K562 (cell line): ENCODE results near the gene PCBP4. TPM values are rescaled to one million over a fixed set of nuclear protein-coding genes. Genes with fewer than 3 reads are reported as not detected.

Experiments
- ATAC-seq: fragments of 200-7000 bp; cut with Tn5 transposase; 3 replicates; pipeline ENCODE4 v1.9.1; 2020; ENCODE audit warnings: moderate library complexity
- BruUV-seq: library from RNA; stranded (reverse); fragments of 400-500 nt; replicated peaks from 2 replicates; lab custom pipeline; 2021; lab: Mats Ljungman, UMichigan
- CTCF ChIA-PET: fragments of 300-600 bp; formaldehyde crosslinking; extraction: SDS; loops from one replicate; lab custom pipeline; 2021; ENCODE audit warnings: low intra/inter-chr PET ratio; lab: Yijun Ruan, JAX
- POLR2A ChIA-PET: fragments of 300-600, 350-650 bp; sonication (Branson Sonifier 250); formaldehyde crosslinking; extraction: SDS; loops from one replicate; lab custom pipeline; 2021; ENCODE audit warnings: antibody characterized with exemption, inconsistent platforms; lab: Yijun Ruan, JAX
- DNase-seq, 4 experiments: peaks; one replicate each; pipeline versions ENCODE4 v3.0.0 to v3.0.0-alpha.2; 2011 to 2018; ENCODE audit warnings: low spot score in 3 of 4, mixed read lengths in 3 of 4; ENCODE audit errors: extremely low read depth in 1 of 4
- FAIRE-seq: peaks from 2 replicates; lab custom pipeline; 2011; peaks lifted over from hg19 to GRCh38; lab: Jason Lieb, UNC
- H2AFZ ChIP-seq: 2 replicates; pipeline ENCODE4 v1.6.0; 2011; ENCODE audit warnings: low read depth, low read length, control low read depth, inconsistent platforms
- H3K27ac ChIP-seq: fragments of 200-600 bp; 3 replicates; pipeline ENCODE4 v1.8.0; 2011; ENCODE audit warnings: low read depth, mild to moderate bottlenecking, control low read depth, inconsistent platforms, low read length, moderate library complexity, mixed read lengths; ENCODE audit errors: extremely low read depth
- H3K27me3 ChIP-seq, 2 experiments: fragments of 300-600 bp in 1 of 2; 2 replicates in 1 of 2; 3 replicates in 1 of 2; pipeline versions ENCODE4 v1.6.0 to v1.8.0; 2011; ENCODE audit warnings: inconsistent platforms in 2 of 2, low read length in 2 of 2, mild to moderate bottlenecking in 1 of 2, mixed read lengths in 1 of 2, moderate library complexity in 1 of 2; ENCODE audit not compliant: control insufficient read depth in 2 of 2, insufficient read depth in 2 of 2
- H3K36me3 ChIP-seq: fragments of 300-600 bp; 3 replicates; pipeline ENCODE4 v1.8.0; 2011; ENCODE audit warnings: mild to moderate bottlenecking, low read length, inconsistent platforms; ENCODE audit not compliant: control insufficient read depth, insufficient read depth
- H3K4me1 ChIP-seq, 2 experiments: fragments of 200-600 bp in 1 of 2; replicated peaks in 1 of 2; 2 replicates in 1 of 2; 3 replicates in 1 of 2; pipeline versions ENCODE4 v1.5.1 to v1.8.0; 2011; ENCODE audit warnings: inconsistent platforms in 2 of 2, low read length in 2 of 2, mild to moderate bottlenecking in 1 of 2, mixed read lengths in 1 of 2, moderate library complexity in 1 of 2; ENCODE audit not compliant: control insufficient read depth in 2 of 2, insufficient read depth in 2 of 2
- H3K4me2 ChIP-seq: 2 replicates; pipeline ENCODE4 v1.6.1; 2011; ENCODE audit warnings: low read length, control low read depth, inconsistent platforms, mixed read lengths; ENCODE audit not compliant: insufficient read depth
- H3K4me3 ChIP-seq: fragments of 200-600 bp; sonication (generic), shearing (Covaris generic); 2 replicates; pipeline ENCODE4 v1.5.1; 2016; ENCODE audit warnings: control low read depth, inconsistent platforms
- H3K79me2 ChIP-seq: fragments of 200-600 bp; 3 replicates; pipeline ENCODE4 v1.8.0; 2011; ENCODE audit warnings: low read length, inconsistent platforms; ENCODE audit not compliant: control insufficient read depth, insufficient read depth
- H3K9ac ChIP-seq, 2 experiments: 2 replicates each; pipeline versions ENCODE4 v1.6.0 to v1.6.1; 2011; ENCODE audit warnings: low read depth in 2 of 2, low read length in 2 of 2, control low read depth in 1 of 2, inconsistent platforms in 1 of 2, mild to moderate bottlenecking in 1 of 2, mixed read lengths in 1 of 2; ENCODE audit not compliant: insufficient read depth in 1 of 2
- H3K9me1 ChIP-seq: one replicate; pipeline ENCODE4 v1.6.0; 2011; ENCODE audit warnings: inconsistent platforms, mild to moderate bottlenecking, low read length, moderate library complexity; ENCODE audit not compliant: control insufficient read depth, insufficient read depth
- H3K9me3 ChIP-seq: replicated peaks from 2 replicates; pipeline ENCODE4 v1.5.1; 2011; ENCODE audit warnings: low read depth, low read length, inconsistent platforms; ENCODE audit not compliant: control insufficient read depth, insufficient read depth
- H4K20me1 ChIP-seq: replicated peaks from 2 replicates; pipeline ENCODE4 v1.6.1; 2011; ENCODE audit warnings: low read length, inconsistent platforms, mixed read lengths; ENCODE audit not compliant: control insufficient read depth, insufficient read depth
- TAL1 ChIP-seq: fragments of 450-650 bp; IDR thresholded peaks from 2 replicates; pipeline ENCODE4 v1.6.1; 2016; ENCODE audit warnings: mild to moderate bottlenecking
- ZFP36 ChIP-seq: fragments of 150-350 bp; IDR thresholded peaks from 2 replicates; pipeline ENCODE4 v1.6.1; 2018; ENCODE audit warnings: low read length, low read depth; ENCODE audit not compliant: partially characterized antibody
- WGBS: fragments of 100-300 bp; shearing (Covaris generic); methylation state at CpG from one replicate; pipeline ENCODE4 v1.1.6; 2016; ENCODE audit warnings: low coverage, mixed read lengths; ENCODE audit not compliant: insufficient coverage; ENCODE audit errors: missing lambda C conversion rate; 5-methylcytosine and 5-hydroxymethylcytosine counted together
- in situ Hi-C: fragments of 300-500 bp; cut with MboI; formaldehyde crosslinking; loops from 4 replicates; pipeline ENCODE4 v1.15.0; 2018; ENCODE audit warnings: inconsistent platforms, mixed read lengths
- intact Hi-C: fragments of 100-400 bp; cut with micrococcal nuclease; formaldehyde crosslinking; loops from 2 replicates; pipeline ENCODE4 v1.14.2; 2022
- polyA plus RNA-seq, 8 experiments: library from polyadenylated mRNA; depleted of rRNA in 4 of 8; stranded (reverse) in 5 of 8; unstranded in 3 of 8; fragments of >200 nt; fragmentation: Nextera tagmentation in 2 of 8; fragmentation: Illumina TruSeq in 1 of 8; extraction: Ambion mirVana in 2 of 8; extraction: Trizol in 1 of 8; gene quantifications; 2 replicates each; pipeline versions ENCODE4 v1.2.1 to v1.2.3, GENCODE V29; 2011 to 2014; ENCODE audit warnings: inconsistent platforms in 1 of 8, missing spikeins in 1 of 8
- total RNA-seq, 7 experiments: library from RNA; depleted of rRNA in 6 of 7; stranded (reverse); fragments of >200 nt in 6 of 7; fragmentation: Illumina TruSeq in 2 of 7; extraction: Trizol in 2 of 7; gene quantifications; 2 replicates each; pipeline versions ENCODE4 v1.2.1 to v1.2.3, GENCODE V29; 2011 to 2021; ENCODE audit warnings: low replicate concordance in 1 of 7

PCBP4 gene
- total and polyA plus RNA-seq, 9 of the 15 experiments (the other 6 are each of a cell fraction or from before 2014, with no cell fraction given), result 0.06 to 5.8 (median 2.6) TPM

DNA sequence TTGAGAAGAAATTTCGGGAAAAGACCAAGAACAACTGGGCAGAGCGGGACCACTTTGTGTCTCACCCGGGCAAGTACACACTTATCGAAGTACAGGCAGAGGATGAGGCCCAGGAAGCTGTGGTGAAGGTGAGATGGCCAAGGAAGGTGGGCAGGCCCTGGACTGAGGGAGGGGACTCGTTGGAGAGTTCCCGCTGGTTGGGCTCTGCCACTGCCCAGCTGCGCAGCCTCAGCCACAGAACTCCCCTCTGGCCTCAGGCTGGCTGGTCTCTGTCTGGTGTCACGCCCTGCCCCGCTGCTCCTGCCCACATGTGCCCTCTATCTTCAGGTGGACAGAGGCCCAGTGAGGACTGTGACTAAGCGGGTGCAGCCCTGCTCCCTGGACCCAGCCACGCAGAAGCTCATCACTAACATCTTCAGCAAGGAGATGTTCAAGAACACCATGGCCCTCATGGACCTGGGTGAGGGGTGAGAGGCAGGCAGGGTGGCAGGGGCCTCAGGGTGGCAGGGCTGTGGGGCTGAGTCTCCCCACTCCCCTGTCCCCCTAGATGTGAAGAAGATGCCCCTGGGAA is 22.7 kb downstream of the PCBP4 start:
- Histone ChIP-seq H2AFZ (no peak overlapping the region), H3K36me3 (peaks cover 10% of the 10 kb centered on the region; the same call in 1 of the 3 replicates), H3K4me1 (peaks cover 15 to 28% of the 10 kb centered on the region in 2 experiments; a peak in 4 of 5 replicates), H3K4me2 (no peak overlapping the region), H3K27ac (no peak overlapping the region), H3K4me3 (no peak overlapping the region), H3K27me3 (no peaks in the 10 kb centered on the region), H3K9ac (no peak overlapping the region), H3K9me1 (no peaks in the 10 kb centered on the region), H4K20me1 (no peaks in the 10 kb centered on the region), H3K9me3 (no peaks in the 10 kb centered on the region), H3K79me2 (peaks cover 22% of the 10 kb centered on the region)
- WGBS, result 75% methylated on average over 9 of the region's 11 CpGs
- ChIA-PET CTCF (no interaction called here), POLR2A (interaction anchor here (1.0 to 1.1 kb wide), 2 partner anchors 10 to 25 kb away, joined by 3 read pairs; no protein-coding TSS in a partner anchor)
- ATAC-seq, result no peak
- in situ Hi-C loops (no loop called here), intact Hi-C loops (loop anchor here (5.0 kb wide), 1 partner anchor 198 kb away; no protein-coding TSS in a partner anchor)
- TF ChIP-seq ZFP36, result no peak
- no peak for TF ChIP-seq TAL1
- no peak for DNase-seq
- BruUV-seq, result no TSS peak
- no peak for FAIRE-seq
